Loucy (cell line): ENCODE results near the gene PRR13.
A peak's percentile ranks its signal among the peaks of the same experiment; 100 is the strongest.

Source experiments
- H2AFZ ChIP-seq: fragments of 200-600 bp; sonication (generic); 2 replicates; pipeline ENCODE4 v1.6.0; 2016; ENCODE audit warnings: antibody characterized with exemption, mild to moderate bottlenecking, low read length, moderate library complexity
- H3F3A ChIP-seq: fragments of 200-600 bp; 2 replicates; pipeline ENCODE4 v1.6.0; 2016; ENCODE audit warnings: antibody characterized with exemption, low read depth, mild to moderate bottlenecking
- H3K27me3 ChIP-seq: fragments of 200-600 bp; sonication (generic); 2 replicates; pipeline ENCODE4 v1.6.1; 2014; ENCODE audit warnings: low read length, mild to moderate bottlenecking; ENCODE audit not compliant: insufficient read depth, poor library complexity, severe bottlenecking
- H3K36me3 ChIP-seq: fragments of 200-600 bp; sonication (generic); 2 replicates; pipeline ENCODE4 v1.6.1; 2016; ENCODE audit warnings: low read length; ENCODE audit not compliant: insufficient read depth
- H3K4me1 ChIP-seq: fragments of 200-600 bp; sonication (generic); 2 replicates; pipeline ENCODE4 v1.5.1; 2014; ENCODE audit warnings: low read length, mild to moderate bottlenecking; ENCODE audit not compliant: insufficient read depth, poor library complexity, severe bottlenecking
- H3K4me2 ChIP-seq: fragments of 200-600 bp; sonication (generic); 2 replicates; pipeline ENCODE4 v1.6.0; 2014; ENCODE audit warnings: antibody characterized with exemption, low read length, low read depth, mild to moderate bottlenecking; ENCODE audit not compliant: poor library complexity, severe bottlenecking
- H3K4me3 ChIP-seq: fragments of 200-600 bp; sonication (generic); 2 replicates; pipeline ENCODE4 v1.5.1; 2014; ENCODE audit warnings: low read length, mild to moderate bottlenecking, mixed read lengths; ENCODE audit not compliant: poor library complexity, severe bottlenecking
- H3K79me2 ChIP-seq: fragments of 200-600 bp; sonication (generic); 2 replicates; pipeline ENCODE4 v1.6.1; 2014; ENCODE audit warnings: low read length; ENCODE audit not compliant: insufficient read depth
- H3K9ac ChIP-seq: fragments of 200-600 bp; sonication (generic); 2 replicates; pipeline ENCODE4 v1.6.0; 2014; ENCODE audit warnings: mild to moderate bottlenecking, low read depth, low read length, moderate library complexity; ENCODE audit not compliant: poor library complexity, severe bottlenecking
- H3K9me2 ChIP-seq: fragments of 200-600 bp; sonication (generic); replicated peaks from 2 replicates; pipeline ENCODE4 v1.6.1; 2016; ENCODE audit warnings: low read depth, low read length, mixed read lengths
- H3K9me3 ChIP-seq: fragments of 200-600 bp; sonication (generic); 2 replicates; pipeline ENCODE4 v1.6.1; 2014; ENCODE audit warnings: mild to moderate bottlenecking, antibody characterized with exemption, low read length, low read depth; ENCODE audit not compliant: insufficient read depth
- H4K20me1 ChIP-seq: fragments of 200-600 bp; sonication (generic); 2 replicates; pipeline ENCODE4 v1.6.0; 2014; ENCODE audit warnings: antibody characterized with exemption, low read length, mild to moderate bottlenecking; ENCODE audit not compliant: insufficient read depth, poor library complexity, severe bottlenecking
- CTCF ChIP-seq: fragments of 200-600 bp; sonication (generic); conservative IDR thresholded peaks from 2 replicates; pipeline ENCODE4 v1.5.1; 2014; ENCODE audit warnings: mild to moderate bottlenecking, antibody characterized with exemption, low read length
- EZH2phosphoT487 ChIP-seq: fragments of 200-600 bp; IDR thresholded peaks from 2 replicates; pipeline ENCODE4 v1.6.1; 2018; ENCODE audit warnings: antibody characterized with exemption, mild to moderate bottlenecking, moderate library complexity, borderline replicate concordance

PRR13 gene

GRCh38 chr12:53474819-53475218 is 33.3 kb downstream of the PRR13 start:
- no peak for TF ChIP-seq CTCF
- TF ChIP-seq EZH2phosphoT487: no peak
- no peaks in the 10 kb centered on the region for H3F3A ChIP-seq
- H2AFZ ChIP-seq: no peak overlapping the region
- H3K9ac ChIP-seq: no peak overlapping the region
- H3K9me2 ChIP-seq: no peaks in the 10 kb centered on the region
- H3K79me2 ChIP-seq: peaks cover 78% of the 10 kb centered on the region
- H3K4me3 ChIP-seq: no peak overlapping the region
- no peaks in the 10 kb centered on the region for H3K27me3 ChIP-seq
- H3K4me1 ChIP-seq: no peaks in the 10 kb centered on the region
- H3K9me3 ChIP-seq: no peaks in the 10 kb centered on the region
- H4K20me1 ChIP-seq: peaks cover 95% of the 10 kb centered on the region
- peaks cover 96% of the 10 kb centered on the region for H3K36me3 ChIP-seq
- no peak overlapping the region for H3K4me2 ChIP-seq

- H3K9me2 ChIP-seq: no peaks in the 10 kb centered on the region
- H3F3A ChIP-seq: peaks cover 4% of the 10 kb centered on the region; the same call in 1 of the 2 replicates
- TF ChIP-seq CTCF (peak; percentile 60), EZH2phosphoT487 (no peak)
- no peak overlapping the region for H3K4me2 ChIP-seq
- peaks cover 72% of the 10 kb centered on the region for H3K79me2 ChIP-seq
- H3K4me3 ChIP-seq: no peak overlapping the region
- peaks cover 97% of the 10 kb centered on the region for H3K36me3 ChIP-seq
- peaks cover 93% of the 10 kb centered on the region for H4K20me1 ChIP-seq
- H3K4me1 ChIP-seq: no peaks in the 10 kb centered on the region
- no peaks in the 10 kb centered on the region for H3K27me3 ChIP-seq
- H3K9ac ChIP-seq: no peak overlapping the region
- H2AFZ ChIP-seq: no peak overlapping the region
- no peaks in the 10 kb centered on the region for H3K9me3 ChIP-seq
Observed at GRCh38 chr12:53476769-53477209, 35.3 kb downstream of the PRR13 start.

GRCh38 chr12:53478865-53479264 is 37.3 kb downstream of the PRR13 start:
- Histone ChIP-seq H3K27me3 (no peaks in the 10 kb centered on the region), H3K4me2 (no peak overlapping the region), H3K4me1 (no peaks in the 10 kb centered on the region), H3F3A (peaks cover 4% of the 10 kb centered on the region; the same call in 1 of the 2 replicates), H3K4me3 (no peak overlapping the region), H2AFZ (no peak overlapping the region), H4K20me1 (peaks cover 88% of the 10 kb centered on the region), H3K9ac (no peak overlapping the region), H3K79me2 (peaks cover 51% of the 10 kb centered on the region), H3K9me2 (no peaks in the 10 kb centered on the region), H3K36me3 (peaks cover 97% of the 10 kb centered on the region), H3K9me3 (no peaks in the 10 kb centered on the region)
- TF ChIP-seq EZH2phosphoT487 (no peak), CTCF (no peak)
